Naive thymus-derived CD4-positive, alpha-beta T cell (primary cell): ENCODE results near the gene COL12A1. TPM values are rescaled to one million over a fixed set of nuclear protein-coding genes. Genes with fewer than 3 reads are reported as not detected.

Experiments used
- ATAC-seq: fragments of 150-1000 bp; cut with Tn5 transposase; 2 replicates; pipeline ENCODE4 v1.10.0; 2021; ENCODE audit warnings: mild to moderate bottlenecking, moderate library complexity
- CTCF ChIA-PET: fragments of 350-600 bp; sonication (Branson Sonifier 250); formaldehyde crosslinking; loops from one replicate; lab custom pipeline; 2021; ENCODE audit warnings: antibody characterized with exemption; lab: Charles Lee
- POLR2A ChIA-PET: fragments of 350-600 bp; sonication (Branson Sonifier 250); formaldehyde crosslinking; loops from one replicate; lab custom pipeline; 2021; ENCODE audit warnings: antibody characterized with exemption, inconsistent platforms; lab: Charles Lee
- DNase-seq, 9 donors: peaks; one replicate each; pipeline versions ENCODE4 v3.0.0 to v3.0.0-alpha.2; 2020 to 2022; ENCODE audit warnings: mixed read lengths in 1 of 9
- H3K27ac ChIP-seq: one replicate; pipeline ENCODE4 v1.7.0; 2013; ENCODE audit warnings: mild to moderate bottlenecking, low read depth, low read length, moderate library complexity
- H3K27me3 ChIP-seq, 2 donors: one replicate each; pipeline ENCODE4 v1.7.0; 2013; ENCODE audit warnings: low read length in 2 of 2, mild to moderate bottlenecking in 2 of 2, moderate library complexity in 2 of 2; ENCODE audit not compliant: control insufficient read depth in 2 of 2, insufficient read depth in 2 of 2
- H3K36me3 ChIP-seq, 3 experiments: 1 replicate in 2 of 3; 2 replicates in 1 of 3; pipeline ENCODE4 v1.7.0; 2013; ENCODE audit warnings: low read length in 3 of 3, mild to moderate bottlenecking in 3 of 3, moderate library complexity in 1 of 3; ENCODE audit not compliant: insufficient read depth in 3 of 3, control insufficient read depth in 2 of 3
- H3K4me1 ChIP-seq, 2 donors: one replicate each; pipeline ENCODE4 v1.7.0; 2013; ENCODE audit warnings: low read length in 2 of 2, mild to moderate bottlenecking in 2 of 2, moderate library complexity in 1 of 2; ENCODE audit not compliant: control insufficient read depth in 2 of 2, insufficient read depth in 2 of 2
- H3K4me3 ChIP-seq: 2 replicates; pipeline ENCODE4 v1.7.0; 2013; ENCODE audit warnings: mild to moderate bottlenecking, low read length
- H3K9me3 ChIP-seq, 3 experiments: 1 replicate in 2 of 3; 2 replicates in 1 of 3; pipeline ENCODE4 v1.7.0; 2013; ENCODE audit warnings: low read length in 3 of 3; ENCODE audit not compliant: control insufficient read depth in 2 of 3
- H3K27ac Mint-ChIP-seq, 9 donors: one replicate each; pipeline ENCODE4 v1.8.0; 2020 to 2022; ENCODE audit warnings: mixed read lengths in 9 of 9, mild to moderate bottlenecking in 8 of 9, moderate library complexity in 5 of 9, inconsistent platforms in 2 of 9
- H3K27me3 Mint-ChIP-seq, 5 donors: one replicate each; pipeline ENCODE4 v1.8.0; 2021 to 2022; ENCODE audit warnings: mixed read lengths in 5 of 5, mild to moderate bottlenecking in 1 of 5
- H3K36me3 Mint-ChIP-seq, 5 donors: one replicate each; pipeline ENCODE4 v1.8.0; 2020 to 2022; ENCODE audit warnings: mixed read lengths in 5 of 5, mild to moderate bottlenecking in 3 of 5, inconsistent platforms in 1 of 5
- H3K4me1 Mint-ChIP-seq, 7 donors: one replicate each; pipeline ENCODE4 v1.8.0; 2020 to 2022; ENCODE audit warnings: mixed read lengths in 7 of 7, mild to moderate bottlenecking in 3 of 7, inconsistent platforms in 1 of 7
- H3K4me3 Mint-ChIP-seq, 10 donors: one replicate each; pipeline ENCODE4 v1.8.0; 2020 to 2022; ENCODE audit warnings: mild to moderate bottlenecking in 10 of 10, mixed read lengths in 10 of 10, moderate library complexity in 6 of 10, inconsistent platforms in 2 of 10
- H3K9me3 Mint-ChIP-seq, 11 donors: one replicate each; pipeline ENCODE4 v1.8.0; 2020 to 2022; ENCODE audit warnings: mixed read lengths in 11 of 11, mild to moderate bottlenecking in 4 of 11, inconsistent platforms in 1 of 11, moderate library complexity in 1 of 11
- intact Hi-C, 2 donors: fragments of 100-400 bp; cut with micrococcal nuclease; formaldehyde crosslinking; loops; one replicate each; pipeline ENCODE4 v1.15.1; 2023
- polyA plus RNA-seq, 2 donors: library from polyadenylated mRNA; unstranded; fragments of 300-500 nt; fragmentation: Illumina TruSeq; gene quantifications; one replicate each; pipeline ENCODE4 v1.2.3, GENCODE V29; 2021
- total RNA-seq, 6 experiments: library from RNA in 5 of 6; stranded (reverse) in 5 of 6; gene quantifications; 1 replicate in 5 of 6; 2 replicates in 1 of 6; pipeline ENCODE4 v1.2.3 and lab custom pipeline; 2021 to 2026

Gene COL12A1
- total and polyA plus RNA-seq, 7 experiments from 2014 or later, result 0.27 TPM; not detected in 6

GRCh38 chr6:75204217-75204958, 1.5 kb downstream of the COL12A1 start:
- intact Hi-C loops, result loop anchor here in 1 of 2 donors (10.0 kb wide), 2 partner anchors 630 to 860 kb away; no protein-coding TSS in a partner anchor
- DNase-seq (no peak), ATAC-seq (no peak)
- H3K27ac ChIP-seq, result no peak overlapping the region
- H3K36me3 ChIP-seq, result no peaks in the 10 kb centered on the region
- Mint-ChIP-seq H3K27ac (no peak overlapping the region), H3K4me3 (peak overlapping the region; percentile 60 to 92 (median 80)), H3K4me1 (peaks cover 43 to 65% (median 60%) of the 10 kb centered on the region in 7 donors), H3K27me3 (peaks cover 82 to 93% (median 92%) of the 10 kb centered on the region in 5 donors), H3K9me3 (peaks cover 0 to 2% (median 0%) of the 10 kb centered on the region in 11 donors), H3K36me3 (peaks cover 0 to 11% (median 0%) of the 10 kb centered on the region in 5 donors)
- peaks cover 24 to 45% of the 10 kb centered on the region in 2 donors for H3K4me1 ChIP-seq
- CTCF ChIA-PET, result interaction anchor here (1.4 kb wide), 1 partner anchor 1466 kb away, joined by 4 read pairs; no protein-coding TSS in a partner anchor
- H3K27me3 ChIP-seq, result peaks cover 4 to 34% of the 10 kb centered on the region in 2 donors
- H3K9me3 ChIP-seq, result no peaks in the 10 kb centered on the region
- POLR2A ChIA-PET, result interaction anchor here (0.7 kb wide), 1 partner anchor 16 kb away, joined by 3 read pairs; no protein-coding TSS in a partner anchor
- peak overlapping the region; percentile 33 for H3K4me3 ChIP-seq

GRCh38 chr6:75203721-75204120, 2.1 kb downstream of the COL12A1 start:
- no peaks in the 10 kb centered on the region for H3K9me3 ChIP-seq
- Mint-ChIP-seq H3K4me3 (peak overlapping the region in 9 of 10 donors; percentile 18 to 86 (median 64)), H3K4me1 (peaks cover 38 to 60% (median 55%) of the 10 kb centered on the region in 7 donors), H3K9me3 (peaks cover 0 to 2% (median 0%) of the 10 kb centered on the region in 11 donors), H3K36me3 (peaks cover 0 to 11% (median 0%) of the 10 kb centered on the region in 5 donors), H3K27me3 (peaks cover 77 to 91% (median 86%) of the 10 kb centered on the region in 5 donors), H3K27ac (no peak overlapping the region)
- H3K27ac ChIP-seq, result no peak overlapping the region
- no peak overlapping the region for H3K4me3 ChIP-seq
- H3K36me3 ChIP-seq, result no peaks in the 10 kb centered on the region
- peaks cover 4 to 35% of the 10 kb centered on the region in 2 donors for H3K27me3 ChIP-seq
- ATAC-seq (no peak), DNase-seq (no peak)
- ChIA-PET CTCF (interaction anchor here (0.6 to 1.7 kb wide), 4 partner anchors 8 to 1537 kb away, joined by 3 to 7 read pairs (median 4); no protein-coding TSS in a partner anchor), POLR2A (interaction anchor here (0.7 to 0.8 kb wide), 2 partner anchors 17 to 1680 kb away, joined by 3 read pairs; no protein-coding TSS in a partner anchor)
- H3K4me1 ChIP-seq, result peaks cover 20 to 43% of the 10 kb centered on the region in 2 donors
- intact Hi-C loops, result loop anchor here in 1 of 2 donors (10.0 kb wide), 2 partner anchors 629 to 859 kb away; no protein-coding TSS in a partner anchor

GRCh38 chr6:75202676-75203131, 3.1 kb downstream of the COL12A1 start:
- intact Hi-C loops, result loop anchor here in 1 of 2 donors (10.0 kb wide), 2 partner anchors 628 to 858 kb away; no protein-coding TSS in a partner anchor
- Mint-ChIP-seq H3K27ac (no peak overlapping the region), H3K4me3 (peak overlapping the region in 5 of 10 donors; percentile 18 to 65 (median 57)), H3K36me3 (peaks cover 0 to 11% (median 0%) of the 10 kb centered on the region in 5 donors), H3K27me3 (peaks cover 77 to 85% (median 83%) of the 10 kb centered on the region in 5 donors), H3K4me1 (peaks cover 30 to 50% (median 45%) of the 10 kb centered on the region in 7 donors), H3K9me3 (no peaks in the 10 kb centered on the region)
- Histone ChIP-seq H3K9me3 (no peaks in the 10 kb centered on the region), H3K4me3 (no peak overlapping the region), H3K27ac (no peak overlapping the region), H3K36me3 (no peaks in the 10 kb centered on the region), H3K27me3 (peaks cover 4 to 37% of the 10 kb centered on the region in 2 donors), H3K4me1 (peaks cover 13 to 34% of the 10 kb centered on the region in 2 donors)
- ATAC-seq (no peak), DNase-seq (no peak)
- POLR2A ChIA-PET, result no interaction called here
- CTCF ChIA-PET, result interaction anchor here (1.7 kb wide), 1 partner anchor 9 kb away, joined by 7 read pairs; no protein-coding TSS in a partner anchor

GRCh38 chr6:75201901-75202672, 3.8 kb downstream of the COL12A1 start:
- POLR2A ChIA-PET, result no interaction called here
- H3K4me3 Mint-ChIP-seq, result peak overlapping the region in 9 of 10 donors; percentile 4 to 65 (median 47)
- DNase-seq, result no peak

GRCh38 chr6:75201021-75201420, 4.8 kb downstream of the COL12A1 start:
- Histone ChIP-seq H3K27ac (no peak overlapping the region), H3K27me3 (peaks cover 4 to 37% of the 10 kb centered on the region in 2 donors), H3K4me1 (peaks cover 9 to 18% of the 10 kb centered on the region in 2 donors), H3K4me3 (no peak overlapping the region), H3K9me3 (no peaks in the 10 kb centered on the region), H3K36me3 (no peaks in the 10 kb centered on the region)
- Mint-ChIP-seq H3K4me1 (peaks cover 16 to 33% (median 29%) of the 10 kb centered on the region in 7 donors), H3K9me3 (no peaks in the 10 kb centered on the region), H3K27me3 (peaks cover 64 to 79% (median 66%) of the 10 kb centered on the region in 5 donors), H3K4me3 (no peak overlapping the region), H3K36me3 (peaks cover 0 to 5% (median 0%) of the 10 kb centered on the region in 5 donors), H3K27ac (no peak overlapping the region)
- DNase-seq, result no peak
- no peak for ATAC-seq
- CTCF ChIA-PET, result interaction anchor here (0.6 to 0.9 kb wide), 3 partner anchors 9 to 17 kb away, joined by 3 to 6 read pairs (median 4); no protein-coding TSS in a partner anchor
- intact Hi-C loops, result loop anchor here in 1 of 2 donors (10.0 kb wide), 2 partner anchors 626 to 856 kb away; no protein-coding TSS in a partner anchor
- POLR2A ChIA-PET, result no interaction called here

More at GRCh38 chr6:75201901-75202672, 3.8 kb downstream of the COL12A1 start:
- Mint-ChIP-seq H3K27ac (peak overlapping the region in 1 of 9 donors; percentile 36), H3K27me3 (peaks cover 74 to 84% (median 77%) of the 10 kb centered on the region in 5 donors), H3K9me3 (no peaks in the 10 kb centered on the region), H3K36me3 (peaks cover 0 to 11% (median 0%) of the 10 kb centered on the region in 5 donors), H3K4me1 (peaks cover 24 to 44% (median 39%) of the 10 kb centered on the region in 7 donors)
- no peak for ATAC-seq
- no peak overlapping the region for H3K4me3 ChIP-seq
- H3K36me3 ChIP-seq, result no peaks in the 10 kb centered on the region
- peaks cover 4 to 37% of the 10 kb centered on the region in 2 donors for H3K27me3 ChIP-seq
- intact Hi-C loops, result loop anchor here in 1 of 2 donors (10.0 kb wide), 2 partner anchors 627 to 857 kb away; no protein-coding TSS in a partner anchor
- H3K9me3 ChIP-seq, result no peaks in the 10 kb centered on the region
- peaks cover 13 to 28% of the 10 kb centered on the region in 2 donors for H3K4me1 ChIP-seq
- no peak overlapping the region for H3K27ac ChIP-seq
- CTCF ChIA-PET, result interaction anchor here (1.7 kb wide), 1 partner anchor 10 kb away, joined by 7 read pairs; no protein-coding TSS in a partner anchor
